ENCODE measurements around the gene MYBPC1. TPM values are rescaled to one million over a fixed set of nuclear protein-coding genes. Genes with fewer than 3 reads are reported as not detected.

MYBPC1 gene
- total and polyA plus RNA-seq, 8 donors, result 0.08 to 13.6 (median 0.35) TPM; not detected in 2

DNA sequence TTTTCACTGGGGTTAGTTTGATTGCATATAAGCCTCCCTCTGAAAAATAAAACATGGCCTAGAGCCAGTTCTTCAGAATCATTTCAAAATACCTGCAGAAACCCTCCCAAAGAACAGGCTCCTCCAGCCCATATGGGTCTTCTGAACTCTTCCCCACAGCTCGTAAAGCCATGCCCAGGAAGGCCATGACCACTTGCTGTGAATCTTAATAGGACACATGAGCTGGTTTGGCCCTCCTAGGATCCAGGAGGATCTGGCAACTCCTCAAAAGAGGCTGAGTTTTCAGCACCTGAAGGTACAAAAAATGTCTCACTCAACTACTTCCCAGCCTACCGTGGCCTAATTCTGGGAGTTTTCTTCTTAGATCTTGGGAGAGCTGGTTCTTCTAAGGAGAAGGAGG, 2.4 kb downstream of the MYBPC1 start:
- TF ChIP-seq, protein P1, sequence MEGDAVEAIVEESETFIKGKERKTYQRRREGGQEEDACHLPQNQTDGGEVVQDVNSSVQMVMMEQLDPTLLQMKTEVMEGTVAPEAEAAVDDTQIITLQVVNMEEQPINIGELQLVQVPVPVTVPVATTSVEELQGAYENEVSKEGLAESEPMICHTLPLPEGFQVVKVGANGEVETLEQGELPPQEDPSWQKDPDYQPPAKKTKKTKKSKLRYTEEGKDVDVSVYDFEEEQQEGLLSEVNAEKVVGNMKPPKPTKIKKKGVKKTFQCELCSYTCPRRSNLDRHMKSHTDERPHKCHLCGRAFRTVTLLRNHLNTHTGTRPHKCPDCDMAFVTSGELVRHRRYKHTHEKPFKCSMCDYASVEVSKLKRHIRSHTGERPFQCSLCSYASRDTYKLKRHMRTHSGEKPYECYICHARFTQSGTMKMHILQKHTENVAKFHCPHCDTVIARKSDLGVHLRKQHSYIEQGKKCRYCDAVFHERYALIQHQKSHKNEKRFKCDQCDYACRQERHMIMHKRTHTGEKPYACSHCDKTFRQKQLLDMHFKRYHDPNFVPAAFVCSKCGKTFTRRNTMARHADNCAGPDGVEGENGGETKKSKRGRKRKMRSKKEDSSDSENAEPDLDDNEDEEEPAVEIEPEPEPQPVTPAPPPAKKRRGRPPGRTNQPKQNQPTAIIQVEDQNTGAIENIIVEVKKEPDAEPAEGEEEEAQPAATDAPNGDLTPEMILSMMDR (IDR thresholded peaks at IDR 0.05), result no peak
- Histone ChIP-seq H3K27ac (no peak overlapping the region), H3K4me3 (no peak overlapping the region), H3K27me3 (no peaks in the 10 kb centered on the region), H3K9me3 (no peaks in the 10 kb centered on the region), H3K4me1 (peaks cover 19 to 28% (median 19%) of the 10 kb centered on the region in 3 donors), H3K36me3 (no peaks in the 10 kb centered on the region)
- 77 to 86% methylated on average over 2 of the region's 2 CpGs for WGBS, 2 donors
- FAIRE-seq, result no peak
- no peak for ATAC-seq
- DNase-seq, result no peak
- intact Hi-C loops (cut with DNase I), result no loop called here

GRCh38 chr12:101598483-101598882, 3.7 kb downstream of the MYBPC1 start:
- 93 to 95% methylated on average over 3 of the region's 3 CpGs for WGBS, 2 donors

GRCh38 chr12:101599311-101599710, 4.5 kb downstream of the MYBPC1 start:
- H3K9me3 ChIP-seq, result no peaks in the 10 kb centered on the region
- ATAC-seq (peak; percentile 60 to 77 (median 74)), DNase-seq (no peak), FAIRE-seq (no peak)
- H3K4me3 ChIP-seq, result no peak overlapping the region
- H3K27ac ChIP-seq, result peak overlapping the region in 2 of 4 donors; percentile 79 to 86
- intact Hi-C loops (cut with DNase I), result no loop called here
- no peaks in the 10 kb centered on the region for H3K27me3 ChIP-seq
- peaks cover 20 to 37% (median 25%) of the 10 kb centered on the region in 3 donors for H3K4me1 ChIP-seq
- no peaks in the 10 kb centered on the region for H3K36me3 ChIP-seq
- WGBS, 2 donors, result 17 to 20% methylated on average over 1 of the region's 1 CpG
- TF ChIP-seq, protein P1 (IDR thresholded peaks at IDR 0.05), result no peak

More at GRCh38 chr12:101598483-101598882, 3.7 kb downstream of the MYBPC1 start:
- intact Hi-C loops (cut with DNase I), result no loop called here
- Histone ChIP-seq H3K27ac (peak overlapping the region in 2 of 4 donors; percentile 79 to 86), H3K36me3 (no peaks in the 10 kb centered on the region), H3K27me3 (no peaks in the 10 kb centered on the region), H3K4me3 (no peak overlapping the region), H3K9me3 (no peaks in the 10 kb centered on the region), H3K4me1 (peaks cover 19 to 28% (median 19%) of the 10 kb centered on the region in 3 donors)
- DNase-seq (no peak), ATAC-seq (no peak), FAIRE-seq (no peak)
- TF ChIP-seq, protein P1 (IDR thresholded peaks at IDR 0.05), result no peak

DNA sequence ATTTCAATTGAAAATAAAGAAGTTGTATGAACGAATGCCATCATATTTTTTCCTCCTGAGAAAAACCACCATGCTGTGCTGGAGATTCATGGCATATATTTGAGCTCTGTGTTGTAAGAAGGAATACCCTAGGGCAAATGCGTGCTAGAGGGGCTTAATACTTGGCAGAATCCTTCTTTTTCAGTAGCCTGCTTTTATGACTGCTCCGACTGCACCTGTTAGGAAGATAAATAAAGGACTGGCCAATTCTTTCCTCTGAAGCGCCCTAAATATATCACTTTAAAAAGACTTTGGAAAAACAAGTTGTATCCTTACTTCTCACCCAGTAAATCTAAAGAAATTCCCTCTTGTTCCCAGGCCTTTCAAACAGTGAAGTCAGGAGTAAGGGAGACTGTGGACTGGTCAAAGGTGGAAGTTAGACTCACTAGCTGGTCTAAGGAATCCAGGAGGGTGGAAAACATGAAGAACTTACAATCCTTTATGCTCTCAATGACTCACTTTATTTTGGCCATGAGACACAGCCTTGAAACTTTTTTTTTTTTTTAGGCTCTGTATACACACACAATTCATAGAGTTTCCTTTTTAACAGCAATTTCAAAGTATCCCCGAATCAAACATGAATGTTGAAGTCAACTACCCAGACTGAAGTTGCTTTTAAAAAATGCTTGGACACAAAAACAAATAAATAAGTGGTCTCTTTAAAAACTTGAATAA, 5.2 kb downstream of the MYBPC1 start:
- WGBS, 2 donors, result 26 to 27% methylated on average over 5 of the region's 5 CpGs
- no peak overlapping the region for H3K4me3 ChIP-seq
- H3K27ac ChIP-seq, result peak overlapping the region in 3 of 4 donors; percentile 51 to 86 (median 79)
- TF ChIP-seq, protein P1 (IDR thresholded peaks at IDR 0.05), result no peak
- H3K27me3 ChIP-seq, result no peaks in the 10 kb centered on the region
- no peak for DNase-seq
- H3K4me1 ChIP-seq, result peaks cover 25 to 43% (median 31%) of the 10 kb centered on the region in 3 donors
- no peaks in the 10 kb centered on the region for H3K9me3 ChIP-seq
- intact Hi-C loops (cut with DNase I), result no loop called here
- FAIRE-seq, result peak; percentile 20
- H3K36me3 ChIP-seq, result no peaks in the 10 kb centered on the region
- ATAC-seq, result peak; percentile 75 to 80 (median 78)

GRCh38 chr12:101604132-101604531, 9.4 kb downstream of the MYBPC1 start:
- H3K36me3 ChIP-seq, result no peaks in the 10 kb centered on the region
- intact Hi-C loops (cut with DNase I), result no loop called here
- H3K27ac ChIP-seq, result peak overlapping the region in 2 of 4 donors; percentile 50 to 57
- H3K27me3 ChIP-seq, result no peaks in the 10 kb centered on the region
- H3K4me3 ChIP-seq, result no peak overlapping the region
- no peak for DNase-seq
- TF ChIP-seq, protein P1 (IDR thresholded peaks at IDR 0.05), result no peak
- peak; percentile 39 for FAIRE-seq
- no peaks in the 10 kb centered on the region for H3K9me3 ChIP-seq
- WGBS, 2 donors, result 3 to 15% methylated on average over 1 of the region's 1 CpG
- H3K4me1 ChIP-seq, result peaks cover 42 to 62% (median 45%) of the 10 kb centered on the region in 3 donors
- peak in 3 of 4 donors; percentile 12 to 26 (median 20) for ATAC-seq
